Stimulated activated naive CD8-positive, alpha-beta T cell treated with anti-CD3 and anti-CD28 coated beads, Interleukin-15, Interleukin-2, amounts not matched to agents 100 U/mL and 50 U/mL, for 24 hours (primary cell): Measurements from ENCODE around the gene DEAF1.

Experiments used
- ATAC-seq: fragments of 150-1000 bp; cut with Tn5 transposase; one replicate; pipeline ENCODE4 v1.10.0; 2021
- DNase-seq: peaks from one replicate; pipeline ENCODE4 v3.0.0; 2021

The DEAF1 gene

DNA sequence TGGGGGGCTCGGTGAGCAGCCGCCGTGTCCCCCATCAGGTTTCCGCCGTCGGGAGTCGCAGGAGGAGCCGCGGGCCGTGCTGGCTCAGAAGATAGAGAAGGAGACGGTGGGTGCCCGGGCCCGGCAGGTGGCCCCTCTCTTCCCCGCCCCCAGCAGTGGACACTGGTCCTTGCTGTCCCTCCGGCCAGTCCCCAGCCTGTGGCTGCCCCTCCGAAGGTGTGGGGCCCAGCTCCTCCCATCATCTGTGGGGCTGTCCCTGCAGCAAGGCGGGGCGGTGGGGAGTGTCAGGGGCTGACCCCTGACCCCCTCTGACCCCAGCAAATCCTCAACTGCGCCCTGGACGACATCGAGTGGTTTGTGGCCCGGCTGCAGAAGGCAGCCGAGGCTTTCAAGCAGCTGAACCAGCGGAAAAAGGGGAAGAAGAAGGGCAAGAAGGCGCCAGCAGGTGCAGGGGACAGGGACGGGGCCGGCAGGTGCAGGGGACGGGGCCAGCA, 26.3 kb upstream of the DEAF1 start:
- DNase-seq = no peak
- no peak for ATAC-seq

DNA sequence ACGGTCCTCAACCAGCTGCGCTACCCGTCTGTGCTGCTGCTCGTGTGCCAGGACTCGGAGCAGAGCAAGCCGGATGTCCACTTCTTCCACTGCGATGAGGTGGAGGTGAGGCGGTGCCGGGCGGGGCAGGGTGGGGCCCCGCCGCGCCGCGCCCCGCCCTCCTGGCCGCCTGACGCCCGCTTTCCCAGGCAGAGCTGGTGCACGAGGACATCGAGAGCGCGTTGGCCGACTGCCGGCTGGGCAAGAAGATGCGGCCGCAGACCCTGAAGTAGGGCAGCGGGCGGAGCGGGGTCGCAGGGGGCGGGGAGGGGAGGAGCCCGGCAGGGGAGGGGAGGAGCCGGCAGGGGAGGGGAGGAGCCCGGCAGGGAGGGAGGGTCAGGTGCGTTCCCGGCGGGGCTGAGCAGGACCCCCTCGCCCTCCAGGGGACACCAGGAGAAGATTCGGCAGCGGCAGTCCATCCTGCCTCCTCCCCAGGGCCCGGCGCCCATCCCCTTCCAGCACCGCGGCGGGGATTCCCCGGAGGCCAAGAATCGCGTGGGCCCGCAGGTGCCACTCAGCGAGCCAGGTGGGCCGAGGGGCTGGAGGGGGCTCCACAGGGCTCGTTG, 25.7 kb upstream of the DEAF1 start:
- DNase-seq = peak; percentile 74
- peak; percentile 70 for ATAC-seq

GRCh38 chr11:720017-720641, 25.1 kb upstream of the DEAF1 start:
- ATAC-seq (no peak), DNase-seq (no peak)

DNA sequence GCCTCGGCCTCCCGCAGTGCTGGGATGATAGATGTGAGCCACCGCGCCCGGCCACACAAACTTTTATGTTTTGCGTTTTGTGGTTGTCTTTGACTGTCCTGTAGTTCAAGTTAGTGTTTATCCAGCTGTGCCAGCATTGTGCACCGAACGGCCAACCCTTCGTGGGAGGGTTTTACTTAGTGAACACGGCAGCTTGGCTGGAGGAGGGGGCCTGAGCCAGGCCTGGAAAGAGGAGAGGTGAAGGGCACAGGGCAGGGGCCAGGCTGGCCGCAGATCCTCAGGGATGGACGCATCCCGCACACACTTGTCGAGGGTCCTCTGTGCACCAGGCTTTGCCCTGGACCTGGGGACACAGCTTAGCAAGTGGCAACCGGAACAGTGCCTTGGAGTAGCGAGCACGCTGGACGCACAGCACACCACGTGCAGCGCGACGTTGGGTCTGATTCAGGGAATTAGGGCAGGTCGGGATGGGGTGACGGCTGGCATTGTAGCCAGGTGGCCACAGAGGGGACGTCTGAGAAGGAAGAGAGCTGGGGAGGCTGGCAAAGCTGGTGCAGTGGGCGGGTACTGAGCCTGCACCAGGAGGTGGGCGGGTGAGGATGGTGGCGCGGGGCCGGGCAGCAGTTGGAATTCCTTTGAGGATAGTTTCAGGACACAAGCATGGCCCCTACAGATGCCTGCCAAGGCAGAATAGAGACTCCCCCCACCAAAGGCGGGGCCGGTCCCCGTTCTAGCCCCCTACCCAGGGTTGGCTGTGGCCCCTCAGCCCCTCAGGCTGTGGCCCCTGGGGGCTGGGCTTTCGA, 24.4 kb upstream of the DEAF1 start:
- ATAC-seq = no peak

DNA sequence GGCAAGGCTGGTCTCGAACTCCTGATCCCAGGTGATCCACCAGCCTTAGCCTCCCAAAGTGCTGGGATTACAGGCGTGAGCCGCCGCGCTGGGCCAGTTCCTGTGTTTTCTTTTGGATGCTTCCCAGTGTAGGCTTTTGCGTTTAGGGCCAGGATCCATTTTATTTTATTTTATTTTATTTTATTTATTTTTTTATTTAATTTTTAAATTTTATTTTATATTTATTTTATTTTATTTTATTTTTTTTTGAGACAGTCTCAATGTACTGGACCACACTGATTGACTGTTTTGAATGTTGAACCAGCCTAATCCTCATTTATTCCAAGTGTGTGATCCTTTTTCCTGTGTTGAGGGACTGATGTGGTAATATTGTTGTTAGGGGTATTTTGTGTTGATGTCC, 19.4 kb upstream of the DEAF1 start:
- ATAC-seq (no peak), DNase-seq (no peak)

More for the DNA sequence above, 24.4 kb upstream of the DEAF1 start:
- no peak for DNase-seq

- no peak for ATAC-seq
- no peak for DNase-seq
These were observed 14.3 kb upstream of the DEAF1 start for GRCh38 chr11:709109-709997.

GRCh38 chr11:708511-708910, 13.5 kb upstream of the DEAF1 start:
- DNase-seq (no peak), ATAC-seq (no peak)

- ATAC-seq (no peak), DNase-seq (no peak)
These were observed 12.9 kb upstream of the DEAF1 start for GRCh38 chr11:707817-708420.

DNA sequence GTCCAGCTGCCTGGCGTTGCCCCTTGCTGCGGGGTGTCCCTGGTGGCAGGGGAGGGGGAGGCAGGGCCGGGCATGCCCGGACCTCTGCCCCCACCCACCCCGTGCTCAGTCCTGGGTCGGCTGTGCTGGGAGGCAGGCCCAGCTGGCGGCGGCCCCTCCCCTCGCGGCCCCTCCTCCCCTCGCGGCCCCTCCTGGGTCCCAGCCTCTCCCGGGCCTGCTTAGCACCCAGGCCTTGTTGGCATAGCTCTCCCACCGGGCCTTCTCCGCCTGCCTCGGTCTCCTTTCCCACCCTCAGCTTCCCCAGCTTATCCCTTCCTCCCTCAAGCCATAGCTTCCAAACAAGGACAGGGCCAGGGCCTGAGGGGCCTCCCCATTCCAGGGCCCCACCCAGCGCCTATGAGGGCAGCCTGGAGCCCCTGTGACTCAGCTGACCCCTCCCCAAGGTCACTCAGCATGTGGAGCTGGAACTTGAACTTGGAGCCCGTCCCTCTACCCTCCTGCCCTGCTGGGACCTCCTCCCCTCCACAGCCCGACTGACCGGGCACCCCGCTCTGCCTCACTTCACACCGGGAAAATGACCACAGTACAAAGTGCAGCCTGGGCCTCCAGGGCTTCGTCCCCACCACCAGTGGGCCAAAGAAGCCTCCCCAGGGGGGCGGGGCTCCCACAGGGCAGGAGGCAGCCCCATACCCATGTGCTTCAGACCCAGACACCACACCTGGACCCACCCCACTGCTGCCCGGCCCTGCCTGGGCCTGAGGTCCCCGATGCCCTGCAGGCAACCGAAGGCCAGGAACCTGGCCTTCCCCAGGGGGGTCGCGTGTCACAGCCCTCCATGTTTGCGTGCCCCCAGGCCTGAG, 12.2 kb upstream of the DEAF1 start:
- ATAC-seq = no peak
- no peak for DNase-seq

GRCh38 chr11:706439-706956, 11.5 kb upstream of the DEAF1 start:
- ATAC-seq (peak; percentile 19), DNase-seq (no peak)

GRCh38 chr11:705646-706438, 10.8 kb upstream of the DEAF1 start, which contains the start of gene EPS8L2:
Gene EPS8L2, plus strand, starts transcription at chr11:706231. Its CDS starts 3,177 bp downstream, at chr11:709408.
- no peak for DNase-seq
- ATAC-seq = peak; percentile 24

DNA sequence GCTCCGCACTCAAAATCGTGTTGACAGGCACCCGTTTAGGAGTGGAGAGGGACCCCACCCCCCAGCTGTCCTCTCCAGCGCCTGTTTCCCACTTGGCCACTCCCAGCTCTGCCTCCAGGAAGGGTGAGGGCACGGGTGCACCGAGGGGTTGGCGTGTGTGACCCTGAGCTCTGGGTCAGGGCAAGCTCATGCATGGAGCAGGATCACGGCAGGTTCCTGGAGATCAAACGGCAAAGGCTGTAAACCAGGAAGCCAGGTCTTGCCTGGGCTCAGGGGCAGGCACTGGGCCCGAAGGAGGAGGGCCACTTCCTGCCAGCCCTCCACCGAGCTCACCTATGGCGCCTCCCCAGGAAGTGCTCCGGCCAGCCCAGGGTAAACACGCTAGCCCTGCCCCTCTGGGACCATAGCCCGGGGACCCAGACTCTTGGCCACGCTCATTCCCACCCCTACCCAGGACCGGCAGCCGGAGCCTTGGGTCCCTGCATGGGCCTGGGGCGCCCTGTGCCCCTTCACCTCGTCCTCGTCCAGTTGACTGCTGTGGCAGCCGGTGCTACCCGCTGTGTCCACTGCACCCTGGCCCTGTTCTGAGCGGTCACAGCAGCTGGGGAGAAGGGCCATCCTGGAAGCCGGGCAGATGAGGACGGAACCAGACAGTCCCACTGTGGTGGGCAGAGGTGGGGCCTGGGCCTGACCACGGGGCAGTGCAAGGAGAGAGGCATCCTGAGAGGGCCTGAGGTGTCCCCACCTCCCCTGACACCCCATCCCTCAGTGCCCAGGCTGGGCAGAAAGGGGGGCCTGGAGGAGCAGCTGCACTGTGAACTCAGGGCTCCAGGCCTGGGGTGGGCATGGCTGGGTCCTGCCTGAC, 10.0 kb upstream of the DEAF1 start:
- DNase-seq = no peak
- ATAC-seq = no peak

GRCh38 chr11:704228-704674, 9.2 kb upstream of the DEAF1 start:
- no peak for ATAC-seq
- DNase-seq = no peak

- no peak for ATAC-seq
These were observed 8.5 kb upstream of the DEAF1 start for GRCh38 chr11:703506-703905.

DNA sequence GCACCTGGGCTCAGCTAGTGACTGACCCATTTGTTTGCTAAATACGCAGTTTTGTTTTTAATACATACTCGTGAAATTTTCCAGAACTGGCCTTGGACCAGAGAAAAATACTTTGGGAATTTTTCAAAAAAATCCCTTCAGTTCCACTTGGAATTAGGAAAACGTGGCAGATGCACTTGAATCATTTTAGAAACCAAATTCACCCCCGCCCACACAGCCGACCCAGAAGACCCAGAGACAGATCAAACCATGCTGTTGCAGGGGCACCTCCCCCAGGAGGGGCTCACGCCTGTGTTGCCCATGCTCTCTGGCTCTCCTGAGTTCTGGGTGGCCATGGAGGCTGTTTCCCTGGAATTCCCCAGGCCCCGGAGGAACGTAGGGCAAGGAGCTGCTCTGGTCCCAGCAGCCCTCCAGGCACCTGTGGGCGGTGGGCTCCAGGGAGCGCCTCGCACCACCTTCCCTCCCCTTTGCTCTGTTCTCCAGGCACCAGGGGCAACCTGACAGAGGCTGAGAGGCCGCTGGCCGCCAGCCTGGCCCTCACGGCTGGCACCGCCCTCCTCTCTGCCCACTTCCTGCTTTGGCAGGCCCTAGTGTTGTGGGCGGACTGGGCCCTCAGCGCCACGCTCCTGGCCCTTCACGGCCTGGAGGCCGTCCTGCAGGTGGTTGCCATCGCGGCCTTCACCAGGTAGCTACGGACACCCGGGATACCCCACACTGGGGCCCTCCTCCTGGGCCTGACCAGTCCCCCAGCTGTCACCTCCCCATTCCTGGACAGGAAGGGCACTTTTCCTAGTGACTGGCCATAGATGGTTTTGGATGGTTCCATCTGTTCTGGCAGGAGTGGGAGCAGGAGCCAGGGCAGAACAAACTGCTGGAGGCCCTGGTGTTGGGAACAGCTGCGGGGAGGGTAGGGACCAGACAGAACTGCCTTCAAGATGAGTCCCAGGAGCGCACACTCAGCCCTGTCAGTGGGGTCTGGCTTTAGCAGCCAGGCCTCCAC, 7.7 kb upstream of the DEAF1 start:
- no peak for ATAC-seq
- no peak for DNase-seq

More at GRCh38 chr11:703506-703905, 8.5 kb upstream of the DEAF1 start:
- DNase-seq = no peak

- ATAC-seq (no peak), DNase-seq (no peak)
These were observed 6.9 kb upstream of the DEAF1 start for GRCh38 chr11:701741-702461.

DNA sequence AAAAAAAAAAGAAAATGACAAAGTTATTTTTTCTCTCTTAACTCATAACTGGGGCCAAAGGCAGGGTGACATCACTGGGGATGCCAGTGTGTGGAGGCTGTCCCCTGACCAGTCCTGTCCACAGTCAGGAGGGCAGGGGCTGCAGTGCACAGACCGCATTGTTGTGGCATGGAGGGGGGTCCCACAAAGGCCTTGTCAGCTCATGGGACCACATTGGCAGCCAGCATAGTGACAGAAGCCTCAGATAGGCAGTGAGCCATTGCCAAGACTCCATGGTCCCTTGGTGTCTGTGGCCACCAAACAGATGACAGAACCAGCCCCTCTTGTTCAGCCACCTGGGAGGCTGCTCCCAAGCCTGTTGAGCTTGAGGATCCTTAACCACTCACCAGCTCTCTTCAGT, 4.7 kb upstream of the DEAF1 start:
- no peak for DNase-seq
- ATAC-seq = no peak
